Measurements from ENCODE around the gene ARHGEF19. TPM values are rescaled to one million over a fixed set of nuclear protein-coding genes. Genes with fewer than 3 reads are reported as not detected.
A peak's percentile ranks its signal among the peaks of the same experiment; 100 is the strongest.

ARHGEF19 gene
- total RNA-seq, 3 donors from 2014 or later (not counting 1 experiment from before 2014, with no cell fraction given): 14.6 to 18.9 (median 15.8) TPM

- H3K4me1 ChIP-seq (ENCODE audit: control insufficient read depth, insufficient read depth, low read length): peaks cover 4% of the 10 kb centered on the region
- Mint-ChIP-seq H3K4me1 (no peaks in the 10 kb centered on the region), H3K27me3 (ENCODE audit: low read depth in 2 of 2) (peaks cover 0 to 6% of the 10 kb centered on the region in 2 donors), H3K36me3 (no peaks in the 10 kb centered on the region), H3K4me3 (no peak overlapping the region), H3K9me3 (no peaks in the 10 kb centered on the region), H3K27ac (no peak overlapping the region)
- H3K27me3 ChIP-seq (ENCODE audit: control insufficient read depth, insufficient read depth, low read length): peaks cover 5% of the 10 kb centered on the region
- ATAC-seq (no peak), DNase-seq (no peak)
- intact Hi-C loops (cut with micrococcal nuclease): no loop called here
- no peak for TF ChIP-seq CTCF (IDR thresholded peaks at IDR 0.05)
- H3K36me3 ChIP-seq (ENCODE audit: control insufficient read depth, insufficient read depth, low read length): no peaks in the 10 kb centered on the region
- H3K4me3 ChIP-seq (ENCODE audit: low read length): no peak overlapping the region
- H3K9me3 ChIP-seq (ENCODE audit: control insufficient read depth, insufficient read depth, low read length): no peaks in the 10 kb centered on the region
- WGBS (ENCODE audit: insufficient coverage): 68% methylated on average over 6 of the region's 6 CpGs
- H3K27ac ChIP-seq (ENCODE audit: low read length): no peak overlapping the region
Observed at GRCh38 chr1:16189003-16189402, 23.4 kb downstream of the ARHGEF19 start.

GRCh38 chr1:16187748-16188401, 24.6 kb downstream of the ARHGEF19 start:
- H3K27ac ChIP-seq (ENCODE audit: low read length): no peak overlapping the region
- peaks cover 4% of the 10 kb centered on the region for H3K4me1 ChIP-seq (ENCODE audit: control insufficient read depth, insufficient read depth, low read length)
- no peak overlapping the region for H3K4me3 Mint-ChIP-seq
- no peak overlapping the region for H3K27ac Mint-ChIP-seq
- DNase-seq (peak; percentile 77 to 90), ATAC-seq (peak; percentile 85 to 97 (median 96))
- peaks cover 0 to 6% of the 10 kb centered on the region in 2 donors for H3K27me3 Mint-ChIP-seq (ENCODE audit: low read depth in 2 of 2)
- H3K4me1 Mint-ChIP-seq: no peaks in the 10 kb centered on the region
- H3K27me3 ChIP-seq (ENCODE audit: control insufficient read depth, insufficient read depth, low read length): peaks cover 5% of the 10 kb centered on the region
- H3K9me3 Mint-ChIP-seq: no peaks in the 10 kb centered on the region
- H3K4me3 ChIP-seq (ENCODE audit: low read length): no peak overlapping the region
- no peaks in the 10 kb centered on the region for H3K36me3 Mint-ChIP-seq
- 21% methylated on average over 15 of the region's 15 CpGs for WGBS (ENCODE audit: insufficient coverage)
- no peaks in the 10 kb centered on the region for H3K9me3 ChIP-seq (ENCODE audit: control insufficient read depth, insufficient read depth, low read length)
- intact Hi-C loops (cut with micrococcal nuclease): loop anchor here (1.0 kb wide), 3 partner anchors 56 to 179 kb away; no protein-coding TSS in a partner anchor
- peak; percentile 92 for TF ChIP-seq CTCF (IDR thresholded peaks at IDR 0.05)
- H3K36me3 ChIP-seq (ENCODE audit: control insufficient read depth, insufficient read depth, low read length): no peaks in the 10 kb centered on the region

- Histone ChIP-seq H3K36me3 (ENCODE audit: control insufficient read depth, insufficient read depth, low read length) (no peaks in the 10 kb centered on the region), H3K9me3 (ENCODE audit: control insufficient read depth, insufficient read depth, low read length) (no peaks in the 10 kb centered on the region), H3K27me3 (ENCODE audit: control insufficient read depth, insufficient read depth, low read length) (peaks cover 5% of the 10 kb centered on the region), H3K27ac (ENCODE audit: low read length) (no peak overlapping the region), H3K4me1 (ENCODE audit: control insufficient read depth, insufficient read depth, low read length) (peaks cover 4% of the 10 kb centered on the region), H3K4me3 (ENCODE audit: low read length) (no peak overlapping the region)
- H3K9me3 Mint-ChIP-seq: no peaks in the 10 kb centered on the region
- H3K4me1 Mint-ChIP-seq: no peaks in the 10 kb centered on the region
- no peak for TF ChIP-seq CTCF (IDR thresholded peaks at IDR 0.05)
- no peak for DNase-seq
- intact Hi-C loops (cut with micrococcal nuclease): loop anchor here (1.0 kb wide), 3 partner anchors 58 to 177 kb away; no protein-coding TSS in a partner anchor
- no peak overlapping the region for H3K4me3 Mint-ChIP-seq
- peaks cover 0 to 6% of the 10 kb centered on the region in 2 donors for H3K27me3 Mint-ChIP-seq (ENCODE audit: low read depth in 2 of 2)
- H3K27ac Mint-ChIP-seq: no peak overlapping the region
- WGBS (ENCODE audit: insufficient coverage): 91% methylated on average over 9 of the region's 9 CpGs
- H3K36me3 Mint-ChIP-seq: no peaks in the 10 kb centered on the region
- no peak for ATAC-seq
Observed at GRCh38 chr1:16186655-16187235, 25.7 kb downstream of the ARHGEF19 start.

All from natural killer cell (primary cell).